Cardiac septum (tissue), 1 donor: ENCODE measurements around the gene GPR158. TPM values are rescaled to one million over a fixed set of nuclear protein-coding genes. Genes with fewer than 3 reads are reported as not detected.

ENCODE experiments used
- DNase-seq: peaks from one replicate; pipeline ENCODE4 v3.0.0-alpha.2; 2020; ENCODE audit warnings: low spot score
- intact Hi-C: fragments of 100-400 bp; cut with DNase I; formaldehyde crosslinking; loops from one replicate; pipeline ENCODE4 v1.14.0; 2022
- total RNA-seq: library from RNA; stranded (reverse); fragmentation: NEBNext Ultra II Directional; extraction: Animal tissue kit (Norgen Biotek cat#: 25700); gene quantifications from one replicate; pipeline ENCODE4 v1.2.1, GENCODE V29; 2021
- donor health status: DM: no; HTN: no; CAD: no.

GPR158 gene
- total RNA-seq, 1 donor from 2014 or later = 0.05 TPM

- intact Hi-C loops = no loop called here
Measured at GRCh38 chr10:25631471-25631870, 456.7 kb downstream of the GPR158 start.

GRCh38 chr10:25632802-25633201, 458.0 kb downstream of the GPR158 start:
- intact Hi-C loops = no loop called here
- no peak for DNase-seq

More at GRCh38 chr10:25631471-25631870, 456.7 kb downstream of the GPR158 start:
- no peak for DNase-seq

- intact Hi-C loops = no loop called here
- no peak for DNase-seq
Measured at GRCh38 chr10:25633542-25633941, 458.7 kb downstream of the GPR158 start.

GRCh38 chr10:25639646-25640045, 464.8 kb downstream of the GPR158 start:
- no peak for DNase-seq
- intact Hi-C loops = no loop called here

GRCh38 chr10:25641595-25641994, 466.8 kb downstream of the GPR158 start:
- no peak for DNase-seq
- intact Hi-C loops = no loop called here

- intact Hi-C loops = no loop called here
- no peak for DNase-seq
Measured at GRCh38 chr10:25642721-25643120, 467.9 kb downstream of the GPR158 start.

- intact Hi-C loops = no loop called here
Measured at GRCh38 chr10:25646371-25646770, 471.6 kb downstream of the GPR158 start.

GRCh38 chr10:25651534-25651933, 476.7 kb downstream of the GPR158 start:
- DNase-seq = no peak
- intact Hi-C loops = no loop called here

More at GRCh38 chr10:25646371-25646770, 471.6 kb downstream of the GPR158 start:
- DNase-seq = no peak

Other genes starting within 250 kb of the GPR158 start
- gene PRTFDC1, start 222.4 kb upstream of the GPR158 start, total RNA-seq = 5.0 TPM
- gene ENKUR, start 158.8 kb upstream of the GPR158 start, total RNA-seq = not detected
- gene THNSL1, start 158.4 kb upstream of the GPR158 start, total RNA-seq = 4.3 TPM